Measurements from ENCODE around the gene PTGFR.
A peak's percentile ranks its signal among the peaks of the same experiment; 100 is the strongest.

The PTGFR gene

GRCh38 chr1:78490861-78491450 lies at the start of gene PTGFR:
PTGFR (plus strand) TSS chr1:78490974; CDS start chr1:78492744, 1,770 bp downstream.
- peak in 1 of 3 donors; percentile 2 for DNase-seq

- DNase-seq: no peak
These were observed 48.9 kb upstream of the PTGFR start for GRCh38 chr1:78441921-78442320.

- DNase-seq: no peak
These were observed 43.7 kb upstream of the PTGFR start for GRCh38 chr1:78447086-78447485.

- no peak for DNase-seq
These were observed 26.3 kb upstream of the PTGFR start for GRCh38 chr1:78464449-78464891.

- DNase-seq: no peak
These were observed 25.6 kb upstream of the PTGFR start for GRCh38 chr1:78465143-78465542.

- DNase-seq: no peak
These were observed 22.3 kb upstream of the PTGFR start for GRCh38 chr1:78468521-78468920.

DNA sequence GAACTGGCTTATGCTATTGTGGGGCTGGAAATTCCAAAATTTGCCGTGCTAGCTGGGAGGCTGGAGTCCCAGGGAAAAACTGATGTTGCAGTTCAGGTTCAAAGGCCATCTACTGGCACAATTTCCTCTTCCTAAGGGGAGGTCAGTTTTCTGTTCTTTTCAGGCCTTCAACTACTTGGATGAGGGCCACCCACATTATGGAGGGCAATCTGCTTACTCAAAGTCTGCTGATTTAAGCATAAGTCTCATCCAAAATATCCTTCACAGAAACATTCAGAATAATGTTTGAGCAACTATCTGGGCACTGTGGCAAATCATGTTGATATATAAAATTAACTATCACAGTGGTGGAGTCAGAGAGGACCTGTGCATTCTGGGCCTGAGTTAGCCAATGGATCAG lies 21.2 kb upstream of the PTGFR start:
- no peak for DNase-seq

DNA sequence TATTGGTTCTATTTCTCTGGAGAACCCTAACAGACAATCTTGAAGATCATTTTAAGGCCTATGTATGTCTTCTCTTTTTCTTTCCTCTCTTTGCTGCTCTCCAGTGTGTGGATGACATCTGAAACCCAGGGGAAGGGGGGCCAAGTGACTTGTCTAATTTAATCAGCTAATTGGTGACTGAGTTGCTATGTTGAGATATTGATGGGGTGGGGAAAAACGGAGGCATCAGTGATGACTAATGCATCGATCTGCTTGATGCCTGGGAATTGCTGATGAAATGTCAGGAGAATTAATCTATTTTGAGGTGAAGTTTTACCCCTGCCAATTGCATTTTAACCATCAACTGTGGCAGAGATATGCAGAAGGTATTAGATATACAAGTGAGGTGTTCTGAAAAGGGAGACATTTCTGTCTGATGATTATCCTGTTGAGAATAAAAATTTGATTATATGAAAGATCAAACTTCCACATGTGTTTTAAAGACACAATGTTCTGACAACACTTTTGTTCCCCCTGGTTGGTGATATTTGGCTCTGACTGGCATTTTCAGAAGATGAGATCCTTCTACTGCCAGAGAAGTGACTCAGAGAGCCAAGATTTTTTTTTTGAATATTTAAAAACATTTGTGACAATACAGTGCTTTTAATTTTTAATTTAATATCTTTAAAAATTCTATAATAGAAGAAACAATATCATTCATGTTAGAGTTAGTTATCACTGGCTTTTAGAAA lies 18.7 kb upstream of the PTGFR start:
- DNase-seq: no peak

DNA sequence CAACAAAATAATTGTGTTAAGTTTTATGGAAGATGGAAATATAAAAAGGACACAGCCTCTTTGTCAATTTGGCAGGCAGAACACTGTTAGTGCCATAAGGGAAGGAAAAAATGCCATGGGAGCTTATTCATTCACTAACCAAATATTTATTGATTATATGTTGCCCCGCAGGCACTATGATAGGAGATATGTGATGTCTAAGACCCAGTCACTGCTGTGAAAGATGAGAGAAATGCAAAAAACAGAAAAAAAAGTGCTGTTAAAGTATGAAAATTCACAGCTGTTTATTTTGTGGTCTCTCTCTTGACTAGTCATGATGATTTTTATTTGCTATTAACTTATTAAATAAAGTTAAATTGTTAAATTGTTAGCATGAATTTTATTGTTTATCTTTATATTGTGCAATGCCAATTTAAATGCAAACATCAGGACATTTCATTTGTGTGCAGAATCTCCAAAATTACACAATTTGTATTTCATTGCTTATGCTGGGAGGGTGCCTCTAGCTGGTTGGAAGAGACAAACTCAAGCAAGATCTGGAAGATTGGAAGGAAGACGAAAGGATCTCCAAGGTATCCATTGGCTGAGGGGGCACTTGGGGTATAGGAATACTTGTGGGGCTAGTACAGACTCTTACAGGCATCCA lies 17.8 kb upstream of the PTGFR start:
- no peak for DNase-seq

- no peak for DNase-seq
These were observed 16.7 kb upstream of the PTGFR start for GRCh38 chr1:78474092-78474491.

DNA sequence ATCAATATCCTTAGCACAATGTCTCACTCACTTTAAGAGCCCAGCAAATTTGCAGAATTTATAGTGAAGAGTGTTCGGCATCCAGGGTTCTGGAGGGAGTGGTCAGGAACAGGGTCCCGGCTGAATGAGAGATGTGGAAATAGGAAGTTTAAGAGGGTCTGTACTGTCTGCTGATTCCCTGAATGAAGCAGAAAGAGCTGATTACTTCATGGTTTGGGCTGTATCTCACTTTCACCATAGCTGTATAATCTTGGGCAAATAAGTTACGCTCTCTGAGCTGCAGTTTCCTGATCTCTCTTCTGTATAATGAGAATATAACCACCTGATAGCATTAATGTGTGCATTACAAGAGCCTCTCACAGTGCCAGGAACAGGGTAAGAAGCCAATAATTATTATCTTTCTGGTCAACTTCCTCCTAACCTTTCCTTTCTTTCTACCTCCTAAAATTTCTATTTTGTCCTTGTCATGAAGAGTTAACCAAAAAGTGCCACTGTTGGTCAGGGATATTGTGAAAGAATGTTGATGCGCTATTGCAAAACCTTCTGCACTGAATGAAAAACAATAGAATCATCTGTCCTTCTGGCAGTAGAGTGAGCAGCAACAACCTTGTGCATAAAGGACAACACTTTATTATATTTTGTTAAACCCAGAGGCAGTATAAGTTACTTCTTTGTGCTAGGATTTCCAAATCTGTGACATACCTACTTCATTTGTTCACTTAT lies 14.7 kb upstream of the PTGFR start:
- DNase-seq: no peak

GRCh38 chr1:78483903-78484302 lies 6.9 kb upstream of the PTGFR start:
- no peak for DNase-seq

- no peak for DNase-seq
These were observed 787 bp downstream of the PTGFR start for GRCh38 chr1:78491451-78492071.

GRCh38 chr1:78492386-78492950 lies 1.7 kb downstream of the PTGFR start:
- no peak for DNase-seq

DNA sequence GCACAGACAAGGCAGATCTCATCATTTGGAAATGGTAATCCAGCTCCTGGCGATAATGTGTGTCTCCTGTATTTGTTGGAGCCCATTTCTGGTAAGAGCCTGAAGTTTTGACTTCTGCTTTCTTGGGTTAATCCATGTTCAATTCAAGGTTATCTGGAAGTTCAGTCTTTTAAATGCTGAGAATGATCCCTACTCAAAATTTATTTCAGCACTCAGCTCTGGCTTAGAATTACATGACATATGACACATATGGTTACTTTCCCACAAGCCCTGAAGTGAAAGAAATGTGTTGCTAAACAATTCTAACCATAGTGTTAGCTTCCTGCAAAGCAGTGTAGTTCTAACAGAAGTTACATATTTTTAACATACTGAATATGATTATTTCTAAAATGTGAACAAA lies 2.7 kb downstream of the PTGFR start:
- DNase-seq: no peak

DNA sequence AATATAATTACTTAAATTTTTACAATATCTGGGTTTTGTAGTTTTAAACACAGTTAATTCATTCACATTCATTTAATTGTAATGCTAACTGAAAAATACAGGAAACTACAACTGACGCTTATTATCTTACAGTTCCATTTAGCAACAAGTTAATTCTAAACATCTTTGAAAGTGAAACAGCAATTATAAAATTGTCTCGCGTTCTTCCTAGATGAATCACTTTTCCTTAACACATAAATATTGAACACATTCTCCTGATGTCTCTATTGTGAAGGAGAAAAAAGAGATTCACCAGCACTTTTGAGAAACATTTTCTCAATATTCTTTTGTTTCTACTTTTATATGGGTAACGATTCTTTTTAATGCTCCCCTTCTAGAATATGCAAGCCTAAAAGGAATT lies 6.4 kb downstream of the PTGFR start:
- DNase-seq: no peak

DNA sequence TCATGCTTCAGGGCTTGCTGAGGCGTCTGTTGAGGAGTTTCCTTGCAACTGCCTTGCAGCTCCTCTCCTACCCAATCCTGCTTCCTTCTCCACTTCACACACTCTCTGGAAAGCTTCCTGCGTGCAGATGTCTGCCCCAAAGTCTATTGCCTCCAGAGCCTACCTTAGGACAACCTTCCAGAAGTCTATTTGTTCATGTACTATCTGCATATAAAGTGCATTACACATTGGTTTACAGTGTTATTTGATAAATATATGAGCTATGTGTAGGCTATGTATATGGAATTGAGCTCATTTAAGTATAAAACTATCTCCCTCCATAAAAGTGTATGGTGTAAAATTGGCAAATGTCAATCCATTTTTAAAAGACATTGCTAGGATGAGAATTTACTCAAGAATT lies 9.8 kb downstream of the PTGFR start:
- DNase-seq: no peak

DNA sequence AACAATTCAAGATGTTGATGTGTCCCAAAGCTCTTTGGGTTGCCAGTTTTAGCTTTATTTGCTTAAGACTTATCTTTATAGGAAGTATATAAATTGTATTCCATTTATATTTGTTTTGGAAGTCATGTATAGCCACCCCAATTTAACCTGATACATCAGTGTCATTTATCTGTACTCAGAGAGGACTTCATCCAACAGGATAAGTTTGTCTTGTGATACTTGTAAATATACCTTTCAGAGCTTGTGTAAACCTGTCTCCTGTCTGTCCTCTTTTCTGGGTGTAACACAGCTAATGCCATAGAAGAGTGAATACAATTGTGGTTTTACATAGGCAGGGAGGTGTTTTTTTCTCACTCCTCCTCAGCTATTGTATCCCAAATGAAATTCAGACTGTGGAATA lies 10.4 kb downstream of the PTGFR start:
- DNase-seq: no peak

DNA sequence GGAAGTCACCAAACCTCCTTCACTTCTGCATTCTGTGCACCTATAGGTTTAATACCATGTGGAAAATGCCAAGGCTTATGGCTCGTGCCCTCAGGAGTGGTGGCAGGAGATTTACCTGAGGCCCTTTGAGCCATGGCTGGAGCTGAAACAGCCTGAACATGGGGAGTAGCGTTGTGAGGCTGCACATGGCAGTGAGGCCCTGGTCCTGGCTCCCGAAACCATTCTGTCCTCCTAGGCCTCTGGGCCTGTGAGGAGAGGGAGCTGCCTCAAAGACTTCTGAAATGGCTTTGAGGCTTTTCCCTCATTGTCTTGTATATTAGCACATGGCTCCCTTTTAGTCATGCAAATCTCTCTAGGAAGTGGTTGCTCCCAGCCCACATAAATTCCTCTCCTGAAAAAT lies 20.6 kb downstream of the PTGFR start:
- DNase-seq: no peak

GRCh38 chr1:78516716-78517115 lies 25.9 kb downstream of the PTGFR start:
- no peak for DNase-seq

GRCh38 chr1:78519446-78519845 lies 28.7 kb downstream of the PTGFR start:
- DNase-seq: no peak

GRCh38 chr1:78520216-78520615 lies 29.4 kb downstream of the PTGFR start:
- no peak for DNase-seq

GRCh38 chr1:78520843-78521242 lies 30.1 kb downstream of the PTGFR start:
- DNase-seq: no peak
